Endothelial cell of umbilical vein (primary cell): ENCODE measurements around the gene MVK. TPM values are rescaled to one million over a fixed set of nuclear protein-coding genes. Genes with fewer than 3 reads are reported as not detected.

Experiments
- BruUV-seq: library from RNA; stranded (reverse); fragments of 400-500 nt; replicated peaks from 2 replicates; lab custom pipeline; 2021; lab: Mats Ljungman, UMichigan
- CTCF ChIA-PET: fragments of 300-600, 350-600 bp; sonication (Branson Sonifier 250); formaldehyde crosslinking; loops from one replicate; lab custom pipeline; 2021; ENCODE audit warnings: antibody characterized with exemption, inconsistent platforms; lab: Charles Lee
- POLR2A ChIA-PET: fragments of 300-600, 350-600 bp; sonication (Branson Sonifier 250); formaldehyde crosslinking; loops from one replicate; lab custom pipeline; 2021; ENCODE audit warnings: antibody characterized with exemption, inconsistent platforms; lab: Charles Lee
- DNase-seq: peaks from one replicate; pipeline ENCODE4 v3.0.0-alpha.2; 2011; ENCODE audit warnings: low read depth, low spot score
- FAIRE-seq: peaks from 2 replicates; lab custom pipeline; 2011; peaks lifted over from hg19 to GRCh38; lab: Jason Lieb, UNC
- H2AFZ ChIP-seq: 2 replicates; pipeline ENCODE4 v1.6.0; 2012; ENCODE audit warnings: low read depth, low read length, control low read depth, inconsistent platforms
- H3K27ac ChIP-seq: 2 replicates; pipeline ENCODE4 v1.5.1; 2011; ENCODE audit warnings: low read depth, mild to moderate bottlenecking, control low read depth, low read length, moderate library complexity; ENCODE audit not compliant: insufficient read depth
- H3K27me3 ChIP-seq, 2 experiments: 2 replicates each; pipeline versions ENCODE4 v1.6.0 to v1.6.1; 2011; ENCODE audit warnings: low read length in 2 of 2, mixed read lengths in 1 of 2; ENCODE audit not compliant: control insufficient read depth in 2 of 2, insufficient read depth in 2 of 2
- H3K36me3 ChIP-seq, 2 experiments: 2 replicates in 1 of 2; 3 replicates in 1 of 2; pipeline ENCODE4 v1.5.1; 2011; ENCODE audit warnings: low read length in 2 of 2, mild to moderate bottlenecking in 1 of 2, moderate library complexity in 1 of 2; ENCODE audit not compliant: control insufficient read depth in 2 of 2, insufficient read depth in 2 of 2; ENCODE audit errors: extremely low read depth in 1 of 2
- H3K4me1 ChIP-seq: 3 replicates; pipeline ENCODE4 v1.5.1; 2011; ENCODE audit warnings: mild to moderate bottlenecking, low read length; ENCODE audit not compliant: control insufficient read depth, insufficient read depth; ENCODE audit errors: extremely low read depth
- H3K4me2 ChIP-seq: 2 replicates; pipeline ENCODE4 v1.6.1; 2011; ENCODE audit warnings: low read length, control low read depth, mixed read lengths; ENCODE audit not compliant: insufficient read depth
- H3K4me3 ChIP-seq, 3 experiments: fragments of 200-600 bp in 1 of 3; sonication (generic), shearing (Covaris generic) in 1 of 3; replicated peaks in 1 of 3; 2 replicates each; pipeline ENCODE4 v1.5.1; 2011 to 2016; ENCODE audit warnings: control low read depth in 3 of 3, low read length in 3 of 3, mild to moderate bottlenecking in 2 of 3, inconsistent platforms in 1 of 3, low read depth in 1 of 3, moderate library complexity in 1 of 3; ENCODE audit not compliant: insufficient read depth in 1 of 3
- H3K79me2 ChIP-seq: 2 replicates; pipeline ENCODE4 v1.6.0; 2012; ENCODE audit warnings: low read length, inconsistent platforms; ENCODE audit not compliant: control insufficient read depth, insufficient read depth
- H3K9ac ChIP-seq: replicated peaks from 2 replicates; pipeline ENCODE3; 2011; ENCODE audit warnings: low read length, control low read depth; ENCODE audit not compliant: insufficient read depth; ENCODE audit errors: extremely low read depth
- H3K9me1 ChIP-seq: replicated peaks from 3 replicates; pipeline ENCODE4 v1.6.0; 2011; ENCODE audit warnings: mild to moderate bottlenecking, low read length; ENCODE audit not compliant: control insufficient read depth, insufficient read depth; ENCODE audit errors: extremely low read depth
- H3K9me3 ChIP-seq: replicated peaks from 2 replicates; pipeline ENCODE4 v1.5.1; 2012; ENCODE audit warnings: low read length, inconsistent platforms; ENCODE audit not compliant: control insufficient read depth, insufficient read depth
- H4K20me1 ChIP-seq: replicated peaks from 2 replicates; pipeline ENCODE3; 2011; ENCODE audit warnings: mild to moderate bottlenecking, low read length; ENCODE audit not compliant: control insufficient read depth, insufficient read depth; ENCODE audit errors: extremely low read depth
- CTCF ChIP-seq, 2 donors: IDR thresholded peaks; 1 replicate in 1 of 2; 2 replicates in 1 of 2; pipeline ENCODE4 v1.5.1; 2011; ENCODE audit warnings: low read length in 2 of 2, mild to moderate bottlenecking in 2 of 2, moderate library complexity in 2 of 2, control low read depth in 1 of 2, inconsistent platforms in 1 of 2, low read depth in 1 of 2; ENCODE audit not compliant: insufficient read depth in 1 of 2; ENCODE audit errors: extremely low read depth in 1 of 2
- EZH2 ChIP-seq: IDR thresholded peaks from 2 replicates; pipeline ENCODE4 v1.6.1; 2012; ENCODE audit warnings: borderline replicate concordance, low read depth, mild to moderate bottlenecking, moderate library complexity, low read length, inconsistent platforms; ENCODE audit not compliant: severe bottlenecking
- FOS ChIP-seq: IDR thresholded peaks from 2 replicates; pipeline ENCODE4 v1.6.1; 2011; ENCODE audit warnings: mild to moderate bottlenecking, low read length, moderate library complexity, borderline replicate concordance; ENCODE audit not compliant: insufficient read depth
- GATA2 ChIP-seq: IDR thresholded peaks from 2 replicates; pipeline ENCODE4 v1.7.0; 2011; ENCODE audit warnings: low read depth, mild to moderate bottlenecking, moderate library complexity, mixed read lengths, low read length; ENCODE audit not compliant: insufficient read length, insufficient read depth
- JUN ChIP-seq: IDR thresholded peaks from 2 replicates; pipeline ENCODE4 v1.6.1; 2011; ENCODE audit warnings: borderline replicate concordance, low read depth; ENCODE audit not compliant: insufficient read length, insufficient read depth
- MAX ChIP-seq: IDR thresholded peaks from 2 replicates; pipeline ENCODE4 v1.6.1; 2011; ENCODE audit not compliant: insufficient read depth, insufficient read length
- MYC ChIP-seq: IDR thresholded peaks from one replicate; pipeline ENCODE4 v1.6.1; 2011; ENCODE audit warnings: mild to moderate bottlenecking, low read depth, low read length
- POLR2A ChIP-seq: IDR thresholded peaks from 2 replicates; pipeline ENCODE4 v1.6.1; 2012; ENCODE audit warnings: low read depth, mild to moderate bottlenecking, control low read depth, low read length
- POLR2AphosphoS5 ChIP-seq: IDR thresholded peaks from 2 replicates; pipeline ENCODE4 v1.6.1; 2012; ENCODE audit warnings: low read depth, mild to moderate bottlenecking, control low read depth, low read length, moderate library complexity; ENCODE audit not compliant: insufficient read depth
- dilution Hi-C: fragments of 300-500 bp; cut with MboI; formaldehyde crosslinking; loops from one replicate; pipeline ENCODE4 v1.15.0; 2019; ENCODE audit warnings: low sequenced_read_pairs; ENCODE audit not compliant: extremely low pct_ligation_motif_present
- intact Hi-C: fragments of 100-400 bp; cut with micrococcal nuclease; formaldehyde crosslinking; loops from one replicate; pipeline ENCODE4 v1.10.0; 2022
- polyA plus RNA-seq, 4 experiments: library from polyadenylated mRNA; depleted of rRNA in 3 of 4; stranded (reverse) in 3 of 4; unstranded in 1 of 4; fragments of >200 nt; gene quantifications; 2 replicates each; pipeline versions ENCODE4 v1.2.1 to v1.2.3, GENCODE V29; 2011 to 2012; ENCODE audit warnings: missing spikeins in 1 of 4
- total RNA-seq: library from RNA; stranded (reverse); gene quantifications from 2 replicates; pipeline ENCODE4 v1.2.3, GENCODE V29; 2021

MVK gene
- total and polyA plus RNA-seq, 2 donors (not counting 3 experiments of a cell fraction or from before 2014, with no cell fraction given) = 32.6 to 42.6 TPM

GRCh38 chr12:109625131-109625559, 51.6 kb downstream of the MVK start:
- no peak for TF ChIP-seq CTCF (IDR thresholded peaks at IDR 0.05; ENCODE audit: extremely low read depth in 1 of 2, insufficient read depth in 1 of 2, low read depth in 1 of 2, low read length in 2 of 2)
- H3K9me3 ChIP-seq = no peaks in the 10 kb centered on the region
- H3K9ac ChIP-seq = no peak overlapping the region
- BruUV-seq = no TSS peak
- FAIRE-seq = no peak
- H3K9me1 ChIP-seq = no peaks in the 10 kb centered on the region
- no peak overlapping the region for H3K4me2 ChIP-seq
- dilution Hi-C loops = no loop called here
- H2AFZ ChIP-seq = no peak overlapping the region
- DNase-seq = no peak
- ChIA-PET CTCF (no interaction called here), POLR2A (no interaction called here)
- peaks cover 0 to 2% of the 10 kb centered on the region in 2 experiments for H3K27me3 ChIP-seq
- H3K4me3 ChIP-seq = no peak overlapping the region
- intact Hi-C loops = no loop called here
- H4K20me1 ChIP-seq = no peaks in the 10 kb centered on the region
- no peaks in the 10 kb centered on the region for H3K79me2 ChIP-seq
- no peaks in the 10 kb centered on the region for H3K36me3 ChIP-seq
- H3K4me1 ChIP-seq = no peaks in the 10 kb centered on the region
- no peak overlapping the region for H3K27ac ChIP-seq

GRCh38 chr12:109625749-109626377, 52.3 kb downstream of the MVK start:
- Histone ChIP-seq H2AFZ (no peak overlapping the region), H3K4me1 (no peaks in the 10 kb centered on the region), H3K4me3 (no peak overlapping the region), H3K27me3 (peaks cover 0 to 2% of the 10 kb centered on the region in 2 experiments), H3K9ac (no peak overlapping the region), H3K9me1 (no peaks in the 10 kb centered on the region), H3K79me2 (no peaks in the 10 kb centered on the region), H3K36me3 (no peaks in the 10 kb centered on the region), H3K27ac (no peak overlapping the region), H3K4me2 (no peak overlapping the region), H4K20me1 (no peaks in the 10 kb centered on the region), H3K9me3 (no peaks in the 10 kb centered on the region)
- BruUV-seq = no TSS peak
- no peak for TF ChIP-seq MAX
- no peak for TF ChIP-seq POLR2A
- TF ChIP-seq JUN = no peak
- no peak for TF ChIP-seq FOS
- no peak for TF ChIP-seq EZH2
- TF ChIP-seq MYC = no peak
- TF ChIP-seq POLR2AphosphoS5 = no peak
- no peak for TF ChIP-seq GATA2
- TF ChIP-seq CTCF (IDR thresholded peaks at IDR 0.05; ENCODE audit: extremely low read depth in 1 of 2, insufficient read depth in 1 of 2, low read depth in 1 of 2, low read length in 2 of 2) = no peak
- ChIA-PET CTCF (no interaction called here), POLR2A (no interaction called here)
- intact Hi-C loops = no loop called here
- dilution Hi-C loops = no loop called here
- no peak for DNase-seq
- FAIRE-seq = no peak
